ENCODE measurements around the gene ANKRD26. TPM values are rescaled to one million over a fixed set of nuclear protein-coding genes. Genes with fewer than 3 reads are reported as not detected.
"Not testable (repeated sequence)": the region's sequence is repeated elsewhere in the genome, so short reads cannot be mapped to it uniquely, and the experiment has no call there.

The ANKRD26 gene
- total RNA-seq, 2 donors from 2014 or later: 15.8 to 18.9 TPM

GRCh38 chr10:27068217-27068891, 31.9 kb downstream of the ANKRD26 start:
- Histone ChIP-seq H3K36me3 (ENCODE audit: control insufficient read depth, insufficient read depth, low read length) (peaks cover 50% of the 10 kb centered on the region), H3K27me3 (ENCODE audit: control insufficient read depth, insufficient read depth, low read length, poor library complexity, severe bottlenecking) (no peaks in the 10 kb centered on the region), H3K9ac (ENCODE audit: extremely low read depth, low read length, poor library complexity, severe bottlenecking) (no peak overlapping the region), H3K27ac (ENCODE audit: low read depth, low read length) (no peak overlapping the region), H3K9me3 (ENCODE audit: control insufficient read depth, low read length) (peaks cover 9% of the 10 kb centered on the region), H3K4me3 (ENCODE audit: low read length) (no peak overlapping the region), H3K4me1 (ENCODE audit: control insufficient read depth, insufficient read depth, low read length) (no peaks in the 10 kb centered on the region)
- H3K27ac Mint-ChIP-seq: no peak overlapping the region
- H3K4me1 Mint-ChIP-seq: no peaks in the 10 kb centered on the region
- no peaks in the 10 kb centered on the region for H3K27me3 Mint-ChIP-seq (ENCODE audit: insufficient read depth)
- no peak overlapping the region for H3K4me3 Mint-ChIP-seq
- TF ChIP-seq CTCF (conservative IDR thresholded peaks at IDR 0.05): no peak
- no peak for DNase-seq
- peaks cover 57% of the 10 kb centered on the region for H3K36me3 Mint-ChIP-seq (ENCODE audit: low read depth)
- whole genome bisulfite sequencing, 2 experiments (ENCODE audit: insufficient coverage in 1 of 2, insufficient read length in 1 of 2): 94 to 100% methylated on average over 2 of the region's 2 CpGs
- H3K9me3 Mint-ChIP-seq: peaks cover 3% of the 10 kb centered on the region

- Mint-ChIP-seq H3K4me1 (no peaks in the 10 kb centered on the region), H3K36me3 (ENCODE audit: low read depth) (peaks cover 52% of the 10 kb centered on the region), H3K27me3 (ENCODE audit: insufficient read depth) (no peaks in the 10 kb centered on the region), H3K9me3 (peaks cover 3% of the 10 kb centered on the region), H3K27ac (no peak overlapping the region), H3K4me3 (no peak overlapping the region)
- 92 to 100% methylated on average over 2 of the region's 2 CpGs for WGBS, 2 experiments (ENCODE audit: insufficient coverage in 1 of 2, insufficient read length in 1 of 2)
- no peak for TF ChIP-seq CTCF (conservative IDR thresholded peaks at IDR 0.05)
- Histone ChIP-seq H3K27ac (ENCODE audit: low read depth, low read length) (no peak overlapping the region), H3K9me3 (ENCODE audit: control insufficient read depth, low read length) (peaks cover 9% of the 10 kb centered on the region), H3K9ac (ENCODE audit: extremely low read depth, low read length, poor library complexity, severe bottlenecking) (no peak overlapping the region), H3K36me3 (ENCODE audit: control insufficient read depth, insufficient read depth, low read length) (peaks cover 49% of the 10 kb centered on the region), H3K4me1 (ENCODE audit: control insufficient read depth, insufficient read depth, low read length) (no peaks in the 10 kb centered on the region), H3K4me3 (ENCODE audit: low read length) (no peak overlapping the region), H3K27me3 (ENCODE audit: control insufficient read depth, insufficient read depth, low read length, poor library complexity, severe bottlenecking) (no peaks in the 10 kb centered on the region)
- DNase-seq: no peak
Measured at GRCh38 chr10:27065084-27065483, 35.2 kb downstream of the ANKRD26 start.

- Histone ChIP-seq H3K4me1 (ENCODE audit: control insufficient read depth, insufficient read depth, low read length) (no peaks in the 10 kb centered on the region), H3K4me3 (ENCODE audit: low read length) (no peak overlapping the region), H3K27me3 (ENCODE audit: control insufficient read depth, insufficient read depth, low read length, poor library complexity, severe bottlenecking) (no peaks in the 10 kb centered on the region), H3K9me3 (ENCODE audit: control insufficient read depth, low read length) (no peaks in the 10 kb centered on the region), H3K36me3 (ENCODE audit: control insufficient read depth, insufficient read depth, low read length) (peaks cover 29% of the 10 kb centered on the region), H3K9ac (ENCODE audit: extremely low read depth, low read length, poor library complexity, severe bottlenecking) (no peak overlapping the region), H3K27ac (ENCODE audit: low read depth, low read length) (no peak overlapping the region)
- Mint-ChIP-seq H3K27me3 (ENCODE audit: insufficient read depth) (no peaks in the 10 kb centered on the region), H3K4me1 (peaks cover 2% of the 10 kb centered on the region), H3K27ac (no peak overlapping the region), H3K36me3 (ENCODE audit: low read depth) (peaks cover 18% of the 10 kb centered on the region), H3K9me3 (no peaks in the 10 kb centered on the region), H3K4me3 (no peak overlapping the region)
- TF ChIP-seq CTCF (conservative IDR thresholded peaks at IDR 0.05): no peak
- no peak for DNase-seq
Measured at GRCh38 chr10:27052656-27053055, 47.6 kb downstream of the ANKRD26 start.

GRCh38 chr10:27045247-27045646, 55.0 kb downstream of the ANKRD26 start:
- H3K27me3 ChIP-seq (ENCODE audit: control insufficient read depth, insufficient read depth, low read length, poor library complexity, severe bottlenecking); H3K27ac Mint-ChIP-seq; H3K4me3 Mint-ChIP-seq; H3K4me3 ChIP-seq (ENCODE audit: low read length); H3K9me3 Mint-ChIP-seq; H3K27ac ChIP-seq (ENCODE audit: low read depth, low read length); H3K4me1 Mint-ChIP-seq; H3K4me1 ChIP-seq (ENCODE audit: control insufficient read depth, insufficient read depth, low read length); H3K9me3 ChIP-seq (ENCODE audit: control insufficient read depth, low read length); H3K9ac ChIP-seq (ENCODE audit: extremely low read depth, low read length, poor library complexity, severe bottlenecking); DNase-seq; H3K27me3 Mint-ChIP-seq (ENCODE audit: insufficient read depth): not testable (repeated sequence)
- 97 to 100% methylated on average over 1 to 4 of the region's 4 CpGs for WGBS, 2 experiments (ENCODE audit: insufficient coverage in 1 of 2, insufficient read length in 1 of 2)
- H3K36me3 Mint-ChIP-seq (ENCODE audit: low read depth): peaks cover 38% of the 10 kb centered on the region
- H3K36me3 ChIP-seq (ENCODE audit: control insufficient read depth, insufficient read depth, low read length): peaks cover 33% of the 10 kb centered on the region
